ENCODE results near the gene GALNT9. TPM values are rescaled to one million over a fixed set of nuclear protein-coding genes. Genes with fewer than 3 reads are reported as not detected.

Gene GALNT9
- total and polyA plus RNA-seq, 9 donors = 0.12 to 21.9 (median 1.3) TPM; not detected in 1

DNA sequence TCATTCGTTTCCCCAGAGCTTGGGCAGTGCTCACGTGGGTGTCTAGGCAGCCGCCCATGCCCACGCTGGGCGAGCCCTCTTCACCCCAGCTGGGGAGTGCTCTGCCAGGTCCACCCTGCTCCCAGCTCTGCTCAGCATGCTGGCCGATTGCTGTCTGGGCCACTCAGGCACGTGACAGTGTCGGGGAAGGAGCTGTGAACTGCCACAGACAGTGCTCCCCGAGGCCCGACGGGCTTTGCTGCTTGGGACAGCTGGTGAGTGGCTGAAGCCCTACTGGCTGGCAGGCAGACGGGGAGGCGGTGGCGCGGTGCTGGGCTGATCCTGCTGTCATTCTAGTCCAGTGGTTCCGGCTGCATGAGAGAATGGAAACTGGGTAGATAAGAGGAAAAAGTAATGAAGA is 169.4 kb downstream of the GALNT9 start:
- peak in 2 of 5 donors; percentile 15 to 31 for DNase-seq
- intact Hi-C loops (cut with DNase I) = loop anchor here in 1 of 4 donors (5.0 to 10.0 kb wide), 2 partner anchors 245 to 1398 kb away; no protein-coding TSS in a partner anchor
- 79 to 89% (median 88%) methylated on average over 16 of the region's 16 CpGs for WGBS, 3 donors

GRCh38 chr12:132159555-132160003 is 169.8 kb downstream of the GALNT9 start:
- Histone ChIP-seq H3K4me1 (ENCODE audit: insufficient read depth) (peaks cover 3% of the 10 kb centered on the region), H3K9me3 (no peaks in the 10 kb centered on the region), H3K27me3 (no peaks in the 10 kb centered on the region), H3K36me3 (no peaks in the 10 kb centered on the region), H3K4me3 (no peak overlapping the region), H3K27ac (no peak overlapping the region)
- TF ChIP-seq EP300 (IDR thresholded peaks at IDR 0.05) (no peak), POLR2A (IDR thresholded peaks at IDR 0.05) (no peak)
- TF ChIP-seq, protein P1, sequence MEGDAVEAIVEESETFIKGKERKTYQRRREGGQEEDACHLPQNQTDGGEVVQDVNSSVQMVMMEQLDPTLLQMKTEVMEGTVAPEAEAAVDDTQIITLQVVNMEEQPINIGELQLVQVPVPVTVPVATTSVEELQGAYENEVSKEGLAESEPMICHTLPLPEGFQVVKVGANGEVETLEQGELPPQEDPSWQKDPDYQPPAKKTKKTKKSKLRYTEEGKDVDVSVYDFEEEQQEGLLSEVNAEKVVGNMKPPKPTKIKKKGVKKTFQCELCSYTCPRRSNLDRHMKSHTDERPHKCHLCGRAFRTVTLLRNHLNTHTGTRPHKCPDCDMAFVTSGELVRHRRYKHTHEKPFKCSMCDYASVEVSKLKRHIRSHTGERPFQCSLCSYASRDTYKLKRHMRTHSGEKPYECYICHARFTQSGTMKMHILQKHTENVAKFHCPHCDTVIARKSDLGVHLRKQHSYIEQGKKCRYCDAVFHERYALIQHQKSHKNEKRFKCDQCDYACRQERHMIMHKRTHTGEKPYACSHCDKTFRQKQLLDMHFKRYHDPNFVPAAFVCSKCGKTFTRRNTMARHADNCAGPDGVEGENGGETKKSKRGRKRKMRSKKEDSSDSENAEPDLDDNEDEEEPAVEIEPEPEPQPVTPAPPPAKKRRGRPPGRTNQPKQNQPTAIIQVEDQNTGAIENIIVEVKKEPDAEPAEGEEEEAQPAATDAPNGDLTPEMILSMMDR (IDR thresholded peaks at IDR 0.05) = no peak
- intact Hi-C loops (cut with DNase I) = loop anchor here in 1 of 4 donors (5.0 to 10.0 kb wide), 3 partner anchors 245 to 1397 kb away; no protein-coding TSS in a partner anchor
- WGBS, 3 donors = 81 to 87% (median 84%) methylated on average over 11 to 14 of the region's 14 CpGs
- DNase-seq = peak in 1 of 5 donors; percentile 25

More for the DNA sequence above, 169.4 kb downstream of the GALNT9 start:
- H3K27me3 ChIP-seq = no peaks in the 10 kb centered on the region
- H3K4me1 ChIP-seq (ENCODE audit: insufficient read depth) = peaks cover 3% of the 10 kb centered on the region
- H3K36me3 ChIP-seq = no peaks in the 10 kb centered on the region
- H3K4me3 ChIP-seq = no peak overlapping the region
- TF ChIP-seq EP300 (IDR thresholded peaks at IDR 0.05) = no peak
- TF ChIP-seq, protein P1 (IDR thresholded peaks at IDR 0.05) = no peak
- no peak for TF ChIP-seq POLR2A (IDR thresholded peaks at IDR 0.05)
- no peak overlapping the region for H3K27ac ChIP-seq
- H3K9me3 ChIP-seq = no peaks in the 10 kb centered on the region

GRCh38 chr12:132158677-132159554 is 170.5 kb downstream of the GALNT9 start:
- Histone ChIP-seq H3K4me3 (no peak overlapping the region), H3K9me3 (no peaks in the 10 kb centered on the region), H3K27ac (no peak overlapping the region), H3K4me1 (ENCODE audit: insufficient read depth) (peaks cover 3% of the 10 kb centered on the region), H3K27me3 (no peaks in the 10 kb centered on the region), H3K36me3 (no peaks in the 10 kb centered on the region)
- no peak for DNase-seq
- TF ChIP-seq, protein P1 (IDR thresholded peaks at IDR 0.05) = no peak
- TF ChIP-seq POLR2A (IDR thresholded peaks at IDR 0.05) (no peak), EP300 (IDR thresholded peaks at IDR 0.05) (no peak)
- WGBS, 3 donors = 88 to 92% (median 92%) methylated on average over 35 to 37 of the region's 37 CpGs
- intact Hi-C loops (cut with DNase I) = loop anchor here in 1 of 4 donors (10.0 kb wide), 1 partner anchor 466 kb away; no protein-coding TSS in a partner anchor

DNA sequence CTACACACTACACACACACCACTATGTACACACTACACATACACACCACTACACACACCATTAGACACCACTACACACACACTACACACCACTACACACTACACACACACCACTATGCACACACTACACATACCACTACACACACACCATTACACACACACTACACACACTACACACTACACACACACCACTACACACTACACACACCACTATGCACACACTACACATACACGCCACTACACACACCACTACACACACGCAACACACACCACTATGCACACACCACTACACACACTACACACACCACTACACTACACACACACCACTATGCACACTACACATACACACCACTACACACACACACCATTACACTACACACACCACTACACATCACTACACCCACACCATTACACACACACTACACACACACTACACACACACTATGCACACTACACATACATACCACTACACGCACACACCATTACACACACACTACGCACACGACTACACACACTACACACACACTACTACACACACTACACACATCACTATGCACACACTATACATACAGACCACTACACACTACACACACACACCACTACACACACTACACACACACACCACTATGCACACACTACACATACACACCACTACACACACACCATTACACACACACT is 171.5 kb downstream of the GALNT9 start:
- Histone ChIP-seq H3K9me3 (no peaks in the 10 kb centered on the region), H3K36me3 (no peaks in the 10 kb centered on the region), H3K27me3 (no peaks in the 10 kb centered on the region), H3K27ac (no peak overlapping the region), H3K4me1 (ENCODE audit: insufficient read depth) (peaks cover 3% of the 10 kb centered on the region), H3K4me3 (no peak overlapping the region)
- 95 to 96% (median 95%) methylated on average over 5 of the region's 5 CpGs for WGBS, 3 donors
- intact Hi-C loops (cut with DNase I) = loop anchor here in 1 of 4 donors (10.0 kb wide), 1 partner anchor 467 kb away; no protein-coding TSS in a partner anchor
- DNase-seq = no peak
- TF ChIP-seq, protein P1 (IDR thresholded peaks at IDR 0.05) = no peak
- TF ChIP-seq EP300 (IDR thresholded peaks at IDR 0.05) (no peak), POLR2A (IDR thresholded peaks at IDR 0.05) (no peak)

Data from ovary (tissue), 9 donors.